ENCODE results near the gene PHOSPHO1.

The PHOSPHO1 gene

DNA sequence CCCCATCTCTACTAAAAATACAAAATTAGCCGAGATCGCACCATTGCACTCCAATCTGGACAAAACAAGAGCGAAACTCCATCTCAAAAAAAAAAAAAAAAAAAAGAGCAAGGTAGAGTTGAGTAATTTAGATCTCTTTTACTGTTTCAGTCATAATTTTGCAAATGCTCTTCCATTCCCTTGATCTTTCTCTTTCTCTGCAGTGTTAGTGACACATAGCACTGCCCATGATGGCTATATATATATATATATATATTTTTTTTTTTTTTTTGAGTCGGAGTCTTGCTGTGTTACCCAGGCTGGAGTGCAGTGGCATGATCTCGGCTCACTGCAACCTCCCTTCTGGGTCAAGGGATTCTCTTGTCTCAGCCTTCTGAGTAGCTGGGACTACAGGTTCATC lies 12.2 kb upstream of the PHOSPHO1 start:
- no peak for DNase-seq (ENCODE audit: low read depth in 2 of 2)

DNA sequence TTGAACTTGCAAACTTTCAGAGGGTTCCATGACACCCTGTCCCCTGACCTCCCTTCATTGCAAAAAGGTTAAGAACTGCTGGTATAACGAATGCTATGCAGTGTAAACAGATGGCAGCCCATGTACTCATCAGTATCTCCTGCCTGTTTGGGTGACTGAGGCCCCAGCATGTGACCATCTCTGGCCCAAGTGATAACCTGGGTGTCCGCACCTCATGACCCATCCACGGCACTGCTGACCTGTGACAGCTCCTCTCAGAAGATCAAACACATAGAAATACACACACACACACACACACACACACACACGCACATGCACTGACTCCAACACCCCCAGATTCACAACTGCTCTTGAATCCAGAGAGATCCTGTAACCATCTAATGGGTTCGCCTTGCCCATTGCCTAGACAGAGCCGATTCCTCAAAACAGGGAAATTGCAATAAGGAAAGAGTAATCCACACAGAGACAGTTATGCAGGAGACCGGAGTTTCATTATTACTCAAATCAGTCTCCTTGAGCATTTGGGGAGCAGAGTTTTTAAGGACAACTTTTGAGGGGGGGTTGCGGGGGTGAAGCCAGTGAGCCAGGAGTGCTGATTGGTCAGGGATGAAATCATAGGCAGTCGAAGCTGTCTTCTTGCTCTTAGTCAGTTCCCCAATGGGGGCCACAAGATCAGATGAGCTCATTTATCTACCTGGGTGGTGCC lies 11.3 kb upstream of the PHOSPHO1 start:
- no peak for DNase-seq (ENCODE audit: low read depth in 2 of 2)

DNA sequence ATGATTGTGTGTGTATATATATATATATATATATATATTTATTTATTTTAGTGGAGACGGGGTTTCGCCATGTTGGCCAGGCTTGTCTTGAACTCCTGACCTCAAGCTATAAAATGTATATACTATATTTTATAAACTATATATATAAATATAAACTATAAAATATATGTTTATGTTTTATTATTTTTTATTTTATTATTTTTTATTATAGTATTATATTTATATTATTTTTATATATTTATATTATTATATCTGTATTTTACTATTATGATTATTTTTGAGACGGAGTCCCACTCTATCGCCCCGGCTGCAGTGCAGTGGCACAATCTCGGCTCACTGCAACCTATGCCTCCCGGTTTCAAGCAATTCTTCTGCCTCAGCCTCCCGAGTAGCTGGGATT lies 10.5 kb upstream of the PHOSPHO1 start:
- no peak for DNase-seq (ENCODE audit: low read depth in 2 of 2)

DNA sequence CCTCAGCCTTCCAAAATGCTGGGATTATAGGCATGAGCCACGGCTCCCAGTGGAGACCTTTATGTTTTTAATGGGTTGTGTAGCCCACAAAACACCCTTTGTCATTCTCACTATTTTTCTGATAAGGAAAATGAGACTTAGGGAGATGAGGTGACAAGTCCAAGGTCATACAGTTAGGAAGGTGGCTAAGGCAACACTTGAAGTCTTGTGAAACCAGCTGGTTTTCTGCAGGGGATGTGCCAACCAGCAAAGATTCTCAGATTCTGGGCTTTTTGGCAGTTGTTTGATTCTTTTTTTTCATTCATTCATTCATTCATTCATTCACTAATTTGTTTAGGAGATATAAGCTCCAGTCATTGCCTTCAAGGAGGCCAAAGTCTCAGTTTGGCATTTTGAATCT lies 10.0 kb upstream of the PHOSPHO1 start:
- DNase-seq (ENCODE audit: low read depth in 2 of 2) = no peak

DNA sequence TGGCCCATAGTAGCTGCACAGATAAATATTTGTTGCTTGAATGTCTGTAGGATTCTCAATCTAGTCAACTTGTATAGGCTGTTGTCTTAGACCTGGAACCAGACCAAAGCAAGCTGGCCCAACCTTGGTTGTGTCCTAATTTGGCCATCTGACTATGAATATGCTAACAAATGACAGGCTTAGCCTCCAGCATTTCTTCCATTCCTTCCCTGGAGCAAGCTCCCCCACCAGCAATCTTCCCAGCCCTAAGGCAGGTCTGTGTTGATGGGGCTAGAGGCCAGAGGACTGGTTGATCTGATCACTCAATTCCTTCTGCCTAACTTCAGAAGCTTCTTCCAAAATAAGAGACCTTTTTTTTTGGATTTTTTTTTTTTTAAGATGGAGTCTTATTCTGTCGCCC lies 9.4 kb upstream of the PHOSPHO1 start:
- DNase-seq (ENCODE audit: low read depth in 2 of 2) = no peak

DNA sequence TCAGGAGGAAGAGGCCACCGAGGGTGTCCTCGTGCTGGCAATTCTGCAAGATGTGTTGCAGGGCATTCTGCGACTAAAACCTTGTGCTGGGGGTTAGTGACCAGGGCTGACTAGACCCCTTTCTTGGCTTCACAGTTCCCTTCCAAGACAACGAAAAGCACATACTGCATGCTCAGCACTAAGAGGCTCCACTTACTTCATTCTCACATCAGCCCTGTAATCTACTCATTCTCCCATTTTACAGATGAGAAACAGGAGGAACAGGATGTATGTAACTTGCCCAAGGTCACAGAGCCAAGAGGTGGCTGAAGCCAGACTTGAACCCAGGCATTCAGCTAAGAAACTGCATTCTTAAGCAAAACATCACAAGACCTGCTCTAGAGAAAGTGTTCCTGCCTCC lies 5.3 kb upstream of the PHOSPHO1 start:
- DNase-seq (ENCODE audit: low read depth in 2 of 2) = no peak

DNA sequence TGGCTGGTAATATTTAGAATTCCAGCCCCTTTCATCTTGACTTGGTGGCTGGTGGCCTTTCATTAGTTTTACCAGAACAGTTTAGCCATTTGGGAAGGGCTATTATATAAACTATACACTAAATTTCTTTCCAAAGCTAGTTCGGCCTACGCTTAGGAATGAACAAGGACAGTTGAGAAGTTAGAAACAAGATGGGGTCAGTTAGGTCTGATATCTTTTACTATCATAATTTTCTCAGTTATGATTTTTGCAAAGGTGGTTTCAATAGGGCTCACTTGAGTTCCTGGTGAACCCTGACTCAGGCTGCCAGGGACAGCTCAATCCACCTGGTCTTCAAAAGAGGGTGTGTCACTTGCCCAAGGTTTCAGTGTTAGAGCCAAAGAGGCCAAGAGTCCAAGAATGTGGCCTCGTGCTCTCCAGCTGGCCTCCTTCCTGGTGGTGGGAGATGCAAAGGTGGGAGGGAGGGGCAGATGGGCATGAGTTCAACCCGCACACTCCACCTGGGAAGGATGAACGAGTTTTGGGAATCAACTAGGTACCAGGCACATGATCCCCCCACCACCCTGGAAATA lies 4.0 kb upstream of the PHOSPHO1 start:
- no peak for DNase-seq (ENCODE audit: low read depth in 2 of 2)

DNA sequence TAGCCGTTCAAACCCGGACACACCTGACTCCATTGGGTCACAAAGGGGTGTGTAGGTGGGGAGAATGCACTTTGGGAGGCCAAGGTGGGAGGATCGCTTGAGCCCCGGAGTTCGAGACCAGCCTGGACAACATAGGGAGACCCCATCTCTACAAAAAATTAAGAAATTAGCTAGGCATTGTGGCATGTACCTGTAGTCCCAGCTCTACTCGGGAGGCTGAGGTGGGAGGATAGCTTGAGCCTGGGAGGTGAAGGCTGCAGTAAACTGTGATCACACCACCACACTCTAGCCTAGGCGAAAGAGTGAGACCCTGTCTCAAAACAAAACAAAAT lies 942 bp upstream of the PHOSPHO1 start:
- no peak for DNase-seq (ENCODE audit: low read depth in 2 of 2)

DNA sequence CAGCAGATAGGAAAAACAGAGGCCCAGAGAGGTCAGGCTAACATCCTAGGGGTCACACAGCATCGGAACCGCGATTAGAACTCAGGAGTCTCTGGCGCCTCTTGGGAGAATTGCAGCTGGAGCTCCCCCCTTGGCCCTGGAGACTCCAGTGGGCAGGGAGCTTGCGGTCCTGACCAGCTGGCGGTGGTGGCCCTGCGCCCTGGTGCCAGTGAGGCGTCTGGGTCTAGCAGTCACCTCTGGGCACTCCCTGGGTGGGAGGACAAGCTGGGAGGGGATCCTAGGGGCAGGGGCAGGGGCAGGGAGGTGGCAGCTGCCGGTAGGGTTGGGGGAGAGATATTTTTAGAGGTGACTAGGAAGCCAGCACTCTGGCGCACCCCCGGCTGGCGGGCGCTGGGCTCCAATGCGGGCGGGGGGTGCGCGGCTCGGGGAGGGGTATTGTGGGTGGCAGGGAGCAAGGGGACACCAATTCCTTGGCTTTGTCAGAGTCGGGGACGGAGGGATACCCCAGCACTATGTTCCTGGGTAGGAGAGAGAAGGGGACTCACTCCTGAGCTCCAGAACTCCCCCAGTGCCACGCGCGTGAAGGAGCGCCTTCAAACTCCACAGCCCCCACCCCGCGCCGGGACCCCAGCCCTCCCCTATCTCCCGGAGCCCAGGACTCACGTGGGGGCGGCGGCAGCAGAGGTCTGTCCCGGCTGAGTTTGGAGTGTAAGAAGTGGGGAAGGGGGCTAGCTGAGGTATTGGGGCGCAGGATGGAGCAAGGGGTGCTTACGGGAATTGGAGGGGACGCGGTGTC lies 584 bp downstream of the PHOSPHO1 start:
- no peak for DNase-seq (ENCODE audit: low read depth in 2 of 2)

DNA sequence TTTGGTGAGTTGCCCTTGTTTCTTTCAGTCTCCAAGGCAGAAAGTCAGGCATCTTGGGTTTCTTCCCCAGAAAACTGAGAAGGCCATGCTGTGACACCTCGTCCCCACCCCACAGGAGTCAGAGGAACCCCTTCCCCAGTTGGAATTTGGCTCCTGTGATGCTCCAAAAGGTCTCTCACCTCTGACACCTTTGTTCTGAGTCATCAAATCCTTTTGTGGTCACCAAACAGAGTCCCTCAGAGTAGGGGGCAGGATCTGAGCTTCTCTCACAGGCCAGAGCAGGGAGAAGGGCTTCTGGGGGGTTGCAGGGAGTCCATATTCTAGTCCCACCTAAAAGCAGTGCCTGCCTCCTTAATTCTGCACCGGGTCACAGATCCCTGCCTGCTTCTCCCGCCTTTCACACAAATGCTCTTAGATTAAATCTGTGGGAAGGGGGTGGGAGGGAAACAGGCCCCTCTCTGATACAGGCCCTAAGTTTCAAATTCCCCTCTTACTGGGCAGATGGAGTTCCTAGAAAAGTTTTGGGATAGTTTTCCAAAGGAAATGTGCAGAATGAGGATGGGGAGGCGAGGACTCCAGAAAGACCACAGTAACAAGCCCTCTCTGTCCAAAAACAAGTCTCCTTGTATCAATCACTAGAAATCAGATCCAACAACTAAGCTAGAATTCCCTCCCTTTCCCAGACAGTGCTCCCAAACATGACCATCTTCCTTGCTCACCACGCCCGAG lies 1.3 kb downstream of the PHOSPHO1 start:
- DNase-seq (ENCODE audit: low read depth in 2 of 2) = no peak

DNA sequence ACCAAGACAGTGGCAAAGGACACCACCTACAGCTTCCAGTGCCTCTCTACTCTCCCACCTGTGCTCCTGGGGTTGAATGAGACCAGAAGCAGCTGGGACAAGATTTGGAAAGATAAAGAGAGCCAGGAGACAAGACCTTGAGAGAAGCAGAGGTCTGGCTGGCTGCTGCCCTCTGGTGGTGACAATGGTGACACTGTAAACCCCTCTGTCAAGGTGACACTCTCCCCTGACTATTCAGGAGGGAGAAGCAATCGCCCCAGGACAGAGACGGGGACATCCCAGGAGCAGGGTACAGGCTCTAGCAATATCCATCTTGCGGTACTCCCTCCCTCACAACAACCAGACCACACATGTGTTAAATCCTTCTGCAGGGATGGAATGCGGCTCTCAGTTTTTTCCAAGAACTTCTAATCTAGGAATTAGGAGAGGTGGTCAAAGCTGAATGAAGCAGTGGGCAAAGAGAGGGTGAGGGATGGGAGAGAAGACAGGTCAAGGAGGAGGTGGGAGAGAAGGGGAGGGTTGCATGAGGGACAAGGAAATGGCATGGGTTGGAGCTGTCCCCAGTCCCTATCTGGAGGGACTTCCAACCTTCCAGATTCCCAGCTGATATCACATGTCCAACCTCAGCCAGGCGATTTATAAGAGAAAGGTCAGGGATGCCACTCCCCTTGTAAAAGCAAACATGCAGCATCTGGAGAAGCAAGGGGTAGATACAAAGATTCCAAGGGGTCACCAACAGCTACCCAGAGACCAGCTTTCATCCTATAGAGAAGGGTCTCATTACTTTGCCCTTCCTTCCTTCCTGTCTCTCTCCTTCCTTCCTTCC lies 2.9 kb downstream of the PHOSPHO1 start:
- peak; percentile 62 for DNase-seq (ENCODE audit: low read depth in 2 of 2)

DNA sequence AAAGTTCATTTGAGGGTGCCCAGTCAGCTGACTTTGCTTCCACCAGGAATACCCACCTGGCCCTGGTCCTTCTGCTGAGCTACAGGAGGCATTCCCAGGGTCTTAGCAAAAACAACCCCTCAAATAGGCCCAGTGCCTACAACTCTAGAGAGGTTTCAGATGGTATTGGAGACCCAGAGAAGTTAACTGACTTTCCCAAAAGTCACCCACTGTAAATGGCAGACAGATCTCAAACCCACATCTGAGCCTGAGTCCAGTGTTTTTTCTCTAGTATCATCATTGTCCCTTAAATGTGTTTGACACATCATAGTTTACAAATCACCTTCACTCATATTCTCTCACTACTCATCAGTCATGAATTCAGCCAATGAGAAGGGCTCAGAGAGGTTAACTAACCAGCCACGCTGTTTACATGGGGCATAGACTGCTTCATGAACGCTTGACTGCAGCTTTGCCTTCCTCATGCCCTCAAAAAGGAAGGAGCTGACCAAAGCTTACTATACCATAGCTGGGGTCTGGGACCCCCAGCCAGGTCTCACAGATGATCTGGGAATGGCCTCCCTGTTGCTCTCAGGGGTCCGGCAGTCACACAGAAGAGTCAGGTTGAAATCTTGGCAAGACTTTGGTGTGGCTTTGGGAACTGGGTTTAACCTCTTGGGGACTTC lies 3.7 kb downstream of the PHOSPHO1 start:
- no peak for DNase-seq (ENCODE audit: low read depth in 2 of 2)

DNA sequence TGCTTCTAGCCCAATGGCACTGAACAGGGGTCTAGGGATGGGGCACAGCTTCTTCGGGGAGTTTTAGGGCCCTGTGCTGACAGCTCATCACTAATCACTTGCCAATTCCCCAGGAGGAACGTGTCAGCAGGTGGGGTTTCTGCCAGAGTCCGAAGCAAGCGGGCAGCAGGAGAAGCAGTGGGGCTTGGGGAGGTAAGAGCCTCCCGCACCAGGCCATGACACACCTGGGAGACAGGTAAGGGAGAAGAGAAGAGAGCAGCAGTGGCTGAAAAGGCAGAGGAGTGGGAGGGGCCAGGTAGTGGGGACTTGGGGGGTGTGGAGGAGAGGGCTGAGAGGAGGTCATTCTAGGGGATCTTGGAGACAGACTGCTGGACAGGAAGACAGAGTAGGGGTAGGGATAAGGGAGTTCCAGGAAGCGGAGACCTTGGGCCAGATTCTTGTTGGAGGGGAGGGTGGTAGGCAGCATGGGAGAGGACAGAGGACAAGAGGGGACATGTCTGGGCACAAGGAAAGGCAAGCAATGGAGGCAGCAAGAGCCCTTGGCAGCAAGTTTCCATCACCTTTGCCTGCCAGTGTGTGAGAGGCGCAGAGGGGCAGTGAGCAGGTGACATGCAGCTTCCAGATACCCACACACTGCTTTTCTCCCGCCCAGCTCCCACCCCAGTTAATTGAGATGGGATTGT lies 4.9 kb downstream of the PHOSPHO1 start:
- no peak for DNase-seq (ENCODE audit: low read depth in 2 of 2)

DNA sequence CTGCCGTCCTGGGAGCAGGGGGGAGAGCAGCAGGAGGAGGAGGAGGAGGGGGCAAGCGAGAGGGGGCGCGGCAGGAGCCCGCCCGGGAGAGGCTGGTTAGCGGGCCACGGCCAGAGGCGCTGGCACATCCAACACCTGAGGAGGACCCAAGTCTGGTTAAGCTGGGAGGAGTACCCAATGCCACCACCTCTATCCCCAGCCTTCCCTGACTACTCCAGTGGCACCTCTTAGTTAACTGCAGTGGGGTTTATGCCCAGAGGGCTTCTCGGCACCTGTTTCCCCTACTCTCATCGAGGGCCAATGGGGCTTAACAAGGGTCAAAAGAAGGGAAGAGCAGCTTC lies 5.6 kb downstream of the PHOSPHO1 start:
- DNase-seq (ENCODE audit: low read depth in 2 of 2) = no peak

DNA sequence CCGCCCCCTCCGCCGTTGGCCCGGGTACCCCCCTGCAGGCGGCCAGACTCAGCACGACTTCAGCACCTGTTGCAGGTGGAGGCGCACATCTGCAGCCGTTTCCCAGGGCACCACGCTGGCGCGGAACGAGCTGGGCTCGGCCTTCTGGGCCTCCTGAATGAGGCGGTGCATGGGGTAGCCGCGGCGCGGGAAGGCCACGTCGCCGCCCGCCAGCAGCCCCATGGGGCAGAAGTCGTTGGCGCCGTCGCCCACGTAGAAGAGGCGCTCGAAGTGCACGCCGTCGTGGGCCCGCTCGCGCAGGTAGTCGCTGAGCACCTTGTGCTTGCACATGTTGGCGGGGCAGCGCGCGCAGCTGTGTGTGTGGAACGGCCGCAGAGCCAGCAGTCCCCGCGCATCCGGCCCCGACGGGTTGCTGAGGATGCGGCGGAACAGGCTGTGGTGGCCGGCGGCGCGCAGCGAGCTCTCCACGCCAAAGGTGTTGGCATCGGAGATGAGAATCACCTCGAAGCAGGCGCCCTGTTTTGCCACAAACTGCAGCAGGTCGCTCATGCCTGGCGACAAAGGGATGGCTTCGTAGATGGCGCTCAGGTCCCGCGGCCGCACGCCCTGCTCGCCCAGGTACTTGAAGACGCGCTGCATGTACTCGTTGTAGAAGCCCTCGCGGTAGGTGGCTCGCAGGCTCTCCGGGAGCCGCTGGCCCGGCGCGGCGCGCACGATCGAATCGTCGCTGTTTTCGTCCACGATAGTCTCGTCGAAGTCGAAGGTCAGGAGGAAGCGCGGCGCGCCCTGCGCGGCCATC lies 6.2 kb downstream of the PHOSPHO1 start:
- DNase-seq (ENCODE audit: low read depth in 2 of 2) = no peak

DNA sequence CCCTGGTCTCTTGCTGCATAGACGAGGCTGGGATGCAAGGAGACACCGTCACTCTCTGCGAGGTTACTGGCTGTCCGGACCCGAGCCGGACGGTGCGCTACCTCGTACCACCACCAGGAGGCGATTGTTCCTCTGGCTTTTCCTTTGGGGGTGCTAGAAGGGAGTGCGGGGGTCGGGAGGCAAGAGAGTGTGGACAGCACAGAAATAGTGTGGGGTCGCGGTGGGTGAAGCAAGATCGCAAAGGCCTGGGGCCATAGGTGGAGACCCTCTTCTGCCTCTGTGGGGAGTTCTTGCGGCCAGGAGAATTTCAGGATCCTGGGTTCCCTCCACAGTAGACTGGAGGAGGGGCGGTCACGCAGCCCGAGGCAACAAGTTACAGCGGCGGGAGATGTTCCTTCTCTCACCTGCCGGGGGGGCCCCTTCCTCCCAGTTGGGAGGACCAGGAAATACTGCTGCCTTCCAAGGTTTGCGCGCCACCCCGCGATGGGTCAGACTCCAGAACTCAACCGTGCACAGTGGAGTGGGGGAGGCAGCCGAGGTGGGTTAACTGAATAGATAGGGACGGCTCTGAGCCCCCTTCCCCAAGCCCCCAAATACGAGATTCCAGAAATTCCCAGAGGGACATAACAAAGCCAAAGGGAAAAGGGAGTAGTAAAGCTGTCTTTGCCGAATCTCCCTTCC lies 6.9 kb downstream of the PHOSPHO1 start:
- DNase-seq (ENCODE audit: low read depth in 2 of 2) = peak; percentile 49 to 50

DNA sequence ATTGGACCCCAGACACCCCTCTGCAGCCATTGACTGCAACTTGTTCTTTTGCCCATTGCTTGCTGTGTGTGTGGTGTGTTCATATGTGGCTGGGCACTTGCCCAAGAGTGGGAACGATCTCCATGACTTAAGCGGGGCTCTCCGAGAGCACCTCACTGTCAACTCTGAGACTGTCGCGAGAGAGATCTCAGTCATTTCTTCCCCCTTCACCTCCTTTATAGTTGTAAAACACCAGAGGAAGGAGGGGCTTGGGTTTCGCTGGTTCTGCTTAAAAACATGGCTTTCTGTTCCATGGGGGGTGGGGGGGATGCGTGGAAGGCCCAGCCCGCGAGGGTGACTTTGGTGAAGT lies 7.4 kb downstream of the PHOSPHO1 start:
- DNase-seq (ENCODE audit: low read depth in 2 of 2) = no peak

DNA sequence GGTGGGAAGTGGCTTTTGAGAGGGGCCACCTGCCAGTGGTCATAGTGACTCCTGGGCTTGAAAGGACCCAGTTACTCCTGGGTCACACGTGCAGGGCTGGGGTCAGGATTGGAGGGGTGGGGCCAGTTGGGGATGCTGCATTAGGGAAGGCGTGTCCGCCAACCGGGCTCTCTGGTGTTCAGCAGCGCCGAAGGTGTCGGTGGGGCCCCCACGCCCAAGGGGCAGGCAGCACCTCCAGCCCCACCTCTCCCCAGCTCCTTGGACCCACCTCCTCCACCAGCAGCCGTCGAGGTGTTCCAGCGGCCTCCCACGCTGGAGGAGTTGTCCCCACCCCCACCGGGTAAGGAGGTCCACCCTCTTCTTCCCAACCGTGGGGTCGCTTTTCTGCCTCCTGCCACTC lies 10.6 kb downstream of the PHOSPHO1 start:
- no peak for DNase-seq (ENCODE audit: low read depth in 2 of 2)

Data from stimulated activated CD8-positive, alpha-beta memory T cell treated with anti-CD3 and anti-CD28 coated beads, Interleukin-2, amount 100 ng/mL, for 1 hour (primary cell).